ENCODE measurements around the gene OR1L1. TPM values are rescaled to one million over a fixed set of nuclear protein-coding genes. Genes with fewer than 3 reads are reported as not detected.

Gene OR1L1
- total and polyA plus RNA-seq, 2 of the 8 experiments (the other 6 are each of a cell fraction or from before 2014, with no cell fraction given): not detected

DNA sequence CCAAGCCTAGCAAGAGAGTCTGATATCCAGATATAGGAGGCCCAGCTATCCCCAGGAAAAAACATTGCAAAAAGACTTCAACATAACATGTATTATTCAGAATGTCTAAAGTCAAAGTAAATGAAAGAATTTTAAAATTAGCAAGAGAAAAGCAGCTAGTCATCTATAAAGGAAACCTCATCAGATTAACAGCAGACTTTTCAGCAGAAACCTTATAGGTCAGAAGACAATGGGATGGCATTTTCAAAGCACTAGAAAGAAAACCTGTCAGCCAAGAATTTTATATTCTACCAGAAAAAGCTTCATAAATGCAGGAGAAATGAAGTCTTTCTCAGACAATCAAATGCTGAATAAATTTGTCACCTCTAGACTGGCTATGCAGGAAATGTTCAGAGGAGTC, 23.3 kb downstream of the OR1L1 start:
- H3K4me1 ChIP-seq (replicated peaks in 1 of 4; ENCODE audit: control insufficient read depth in 3 of 4, insufficient read depth in 4 of 4, low read length in 3 of 4): no peaks in the 10 kb centered on the region
- H4K20me1 ChIP-seq (replicated peaks in 1 of 2; ENCODE audit: control insufficient read depth in 1 of 2, insufficient read depth in 2 of 2, low read length in 2 of 2): no peaks in the 10 kb centered on the region
- H4K91ac ChIP-seq (replicated peaks; ENCODE audit: insufficient read length, low read length): no peak overlapping the region
- H2BK20ac ChIP-seq (ENCODE audit: low read length): no peak overlapping the region
- no peaks in the 10 kb centered on the region for H3K23me2 ChIP-seq (ENCODE audit: low read depth, low read length)
- ChIA-PET POLR2A (ENCODE audit: partially characterized antibody) (no interaction called here), CTCF (ENCODE audit: partially characterized antibody) (interaction anchor here (1.0 kb wide), 1 partner anchor 10 kb away, joined by 3 read pairs; no protein-coding TSS in a partner anchor)
- H3K4me2 ChIP-seq (ENCODE audit: insufficient read depth in 1 of 2, low read depth in 2 of 2, low read length in 2 of 2): no peak overlapping the region
- no peaks in the 10 kb centered on the region for H3K79me1 ChIP-seq (ENCODE audit: low read depth, low read length)
- no peak overlapping the region for H2BK15ac ChIP-seq (ENCODE audit: low read length)
- no peak overlapping the region for H4K8ac ChIP-seq (ENCODE audit: extremely low read depth, insufficient read depth, low read length)
- H4K5ac ChIP-seq (ENCODE audit: insufficient read length, low read depth, low read length): no peak overlapping the region
- H3K27me3 ChIP-seq (replicated peaks in 1 of 4; ENCODE audit: control insufficient read depth in 3 of 4, extremely low read depth in 1 of 4, insufficient read depth in 3 of 4, low read length in 3 of 4): no peaks in the 10 kb centered on the region
- no peak overlapping the region for H3K9ac ChIP-seq (replicated peaks in 1 of 4; ENCODE audit: extremely low read depth in 1 of 4, low read depth in 3 of 4, low read length in 3 of 4)
- no peak overlapping the region for H3K23ac ChIP-seq (ENCODE audit: insufficient read length)
- no peak overlapping the region for H3K14ac ChIP-seq (ENCODE audit: insufficient read length)
- no peak overlapping the region for H3K56ac ChIP-seq (replicated peaks; ENCODE audit: insufficient read length, low read depth, low read length)
- DNase-seq (ENCODE audit: low read depth in 1 of 2, low spot score in 2 of 2) (no peak), FAIRE-seq (no peak)
- no peak overlapping the region for H3K4ac ChIP-seq (replicated peaks; ENCODE audit: insufficient read length, low read depth, low read length)
- no peak overlapping the region for H3K4me3 ChIP-seq (ENCODE audit: extremely low read depth in 1 of 4, insufficient read depth in 2 of 4, low read depth in 3 of 4, low read length in 4 of 4)
- H2BK120ac ChIP-seq (replicated peaks; ENCODE audit: low read depth, low read length): no peak overlapping the region
- no peak overlapping the region for H3K27ac ChIP-seq (ENCODE audit: low read depth, low read length)
- no peak overlapping the region for H2AK5ac ChIP-seq (ENCODE audit: low read depth, low read length)
- no peaks in the 10 kb centered on the region for H3K36me3 ChIP-seq (ENCODE audit: control insufficient read depth in 2 of 4, insufficient read depth in 4 of 4, low read length in 3 of 4)
- no peaks in the 10 kb centered on the region for H3K79me2 ChIP-seq (ENCODE audit: control insufficient read depth in 1 of 2, insufficient read depth in 2 of 2, low read length in 2 of 2)
- H3K9me3 ChIP-seq (ENCODE audit: insufficient read depth in 2 of 2, low read depth in 1 of 2, low read length in 1 of 2): peaks cover 54 to 63% of the 10 kb centered on the region in 2 experiments
- no peak overlapping the region for H3K18ac ChIP-seq (ENCODE audit: extremely low read depth, low read length)
- no peak overlapping the region for H2BK5ac ChIP-seq (ENCODE audit: low read depth, low read length)
- H2BK12ac ChIP-seq (ENCODE audit: low read depth, low read length): no peak overlapping the region
- H2AFZ ChIP-seq (ENCODE audit: low read length): no peak overlapping the region
- TF ChIP-seq CHD7 (IDR thresholded peaks at IDR 0.05; ENCODE audit: insufficient replicate concordance, low read length) (no peak), SP2 (IDR thresholded peaks at IDR 0.05; ENCODE audit: low read length) (no peak)

Measured in H1 (cell line).